Smooth muscle cell of the brain vasculature (primary cell): ENCODE measurements around the gene RNF138.
A peak's percentile ranks its signal among the peaks of the same experiment; 100 is the strongest.
"Not testable (repeated sequence)": the region's sequence is repeated elsewhere in the genome, so short reads cannot be mapped to it uniquely, and the experiment has no call there.

Experiments
- DNase-seq: peaks from one replicate; pipeline ENCODE4 v3.0.0-alpha.2; 2012; ENCODE audit warnings: low read depth, low spot score

Gene RNF138

GRCh38 chr18:32091724-32092421 is at the start of gene RNF138:
RNF138 (plus strand) TSS chr18:32091874; CDS start chr18:32092777, 903 bp downstream.
- DNase-seq = peak; percentile 32

DNA sequence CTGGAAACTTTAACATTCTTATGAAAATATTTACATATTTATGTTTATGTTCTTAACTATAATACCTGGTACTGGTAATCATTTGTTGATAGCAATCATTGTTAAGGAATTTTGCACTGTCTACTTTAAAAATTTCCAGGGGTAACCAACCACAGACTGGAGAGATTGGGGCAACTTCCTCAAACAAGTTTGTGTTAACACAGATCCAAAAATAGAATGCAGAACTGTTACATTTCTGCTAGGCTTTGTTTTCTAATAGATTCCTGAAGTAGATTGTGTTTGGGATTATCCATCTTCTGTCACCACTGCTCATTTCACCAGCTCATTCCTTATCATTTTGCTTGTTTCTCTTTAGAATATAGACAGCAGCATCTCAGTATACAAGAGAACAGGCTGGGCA is 49.3 kb upstream of the RNF138 start:
- no peak for DNase-seq

DNA sequence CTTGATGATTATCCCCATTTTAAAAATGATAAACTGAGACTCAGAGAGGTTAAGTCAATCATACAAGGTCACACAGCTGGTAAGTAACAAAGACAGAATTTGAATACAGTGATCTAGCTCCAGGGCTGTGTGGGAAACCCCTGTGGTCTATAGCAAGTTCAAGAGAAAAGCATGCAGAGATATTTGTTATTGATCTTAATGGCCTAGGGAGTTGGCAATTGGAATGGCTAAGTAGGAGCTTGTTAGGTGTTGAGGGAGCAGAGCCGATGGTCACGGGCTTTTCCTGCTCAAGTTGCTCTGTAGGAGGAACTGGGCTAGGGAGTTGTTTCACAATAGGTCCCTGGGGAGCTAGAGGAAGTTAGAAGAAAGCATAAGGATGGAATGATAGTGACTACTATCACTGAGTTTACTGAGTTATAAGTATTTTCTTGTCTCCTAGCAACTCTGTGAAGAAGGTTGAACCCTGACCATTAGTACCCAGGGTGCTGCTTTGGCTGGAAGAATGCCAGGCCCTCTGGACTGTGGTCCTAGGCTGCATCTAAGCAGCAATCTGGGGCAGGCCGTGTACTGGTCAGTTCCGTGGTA is 43.1 kb upstream of the RNF138 start:
- DNase-seq = peak; percentile 58

DNA sequence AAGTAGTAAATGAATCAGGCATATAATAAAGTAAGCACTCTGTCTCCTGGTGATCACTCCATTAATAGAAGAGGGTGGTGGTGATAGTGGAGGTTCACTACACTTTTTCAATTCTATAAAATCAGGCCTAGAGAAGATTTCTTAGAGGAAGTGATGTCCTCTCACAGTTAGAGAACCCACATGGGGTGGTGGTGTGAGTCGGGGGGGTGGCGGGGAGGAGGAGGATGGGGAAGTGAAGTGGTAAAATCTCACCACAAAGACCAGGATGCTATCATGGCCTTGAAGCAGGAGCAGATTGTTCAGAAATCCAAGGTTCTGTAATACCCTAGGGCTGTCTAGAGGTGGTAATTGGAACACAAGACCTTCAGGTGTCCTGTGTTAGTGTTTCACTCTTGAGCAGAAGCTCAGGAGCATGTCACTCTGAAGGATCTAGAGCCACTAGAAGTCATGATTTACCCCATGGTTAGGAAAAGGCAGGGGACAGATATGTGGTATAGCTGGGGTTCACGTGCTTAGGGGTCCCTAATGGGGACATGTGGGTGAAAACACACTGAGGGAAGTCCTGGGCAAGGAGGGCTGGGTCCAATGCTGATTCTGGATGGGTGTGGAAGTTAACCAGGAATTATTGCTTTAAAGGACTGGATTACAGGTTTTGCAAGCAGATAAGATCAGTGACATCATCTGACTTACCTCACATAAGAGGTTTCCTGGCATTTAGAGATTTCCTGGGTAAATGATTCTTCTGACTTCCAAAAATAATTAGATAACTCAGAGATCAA is 42.1 kb upstream of the RNF138 start:
- DNase-seq = no peak

DNA sequence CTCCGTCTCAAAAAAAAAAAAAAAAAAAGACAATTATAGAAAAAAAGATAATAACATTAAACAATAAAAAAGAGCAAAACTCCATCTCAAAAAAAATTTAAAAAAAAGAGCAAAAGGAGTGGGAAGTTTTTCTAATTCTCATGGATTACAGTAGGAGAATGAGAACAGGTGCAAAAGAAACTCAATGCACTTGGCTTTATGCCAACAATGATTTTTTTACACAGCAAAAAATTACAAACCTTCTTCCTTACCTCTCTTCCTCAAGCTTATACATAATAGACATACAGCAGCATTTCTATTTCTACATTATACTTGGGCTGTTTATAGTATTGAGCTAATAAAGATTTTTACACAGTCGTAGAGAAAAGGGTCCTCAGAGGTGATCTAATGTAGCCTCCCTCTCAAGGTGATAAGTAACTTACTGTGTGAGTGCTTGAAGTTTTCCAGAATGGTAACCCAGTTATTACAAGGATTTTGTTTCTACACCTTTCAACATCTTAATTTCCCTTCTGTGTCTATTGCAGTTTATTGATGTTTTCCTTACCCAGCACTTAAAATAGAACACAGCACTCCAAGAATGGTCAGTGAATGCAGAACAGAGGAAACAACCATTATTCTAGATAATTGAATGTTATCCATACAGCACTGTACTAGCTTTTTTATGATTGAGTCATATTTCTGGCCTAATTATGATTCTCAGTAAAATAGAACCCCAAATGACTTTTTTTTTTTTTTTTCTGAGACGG is 34.9 kb upstream of the RNF138 start:
- DNase-seq = no peak

DNA sequence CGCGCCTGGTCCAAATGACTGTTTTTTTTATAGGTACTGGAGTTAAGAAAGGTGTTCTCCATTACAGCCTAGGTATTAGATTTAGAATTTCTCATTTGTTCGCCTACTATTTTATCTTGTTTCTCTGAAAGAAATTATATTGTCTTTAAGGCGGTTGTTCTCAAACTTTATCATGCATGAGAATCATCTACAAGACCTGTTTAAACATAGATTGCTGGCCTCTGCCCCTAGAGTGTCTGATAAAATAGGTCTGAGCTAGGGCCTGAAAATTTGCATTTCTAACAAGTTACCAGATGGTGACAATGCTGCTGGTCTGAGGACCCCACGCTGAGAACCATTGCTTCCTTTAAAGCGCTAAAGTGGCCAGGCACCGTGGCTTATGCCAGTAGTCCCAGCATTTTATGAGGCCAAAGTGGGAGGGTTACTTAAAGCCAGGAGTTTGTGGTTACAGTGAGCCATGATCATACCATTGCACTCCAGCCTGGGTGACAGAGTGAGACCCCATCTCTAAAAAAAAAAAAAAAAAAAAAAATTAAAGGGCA is 34.0 kb upstream of the RNF138 start:
- no peak for DNase-seq

DNA sequence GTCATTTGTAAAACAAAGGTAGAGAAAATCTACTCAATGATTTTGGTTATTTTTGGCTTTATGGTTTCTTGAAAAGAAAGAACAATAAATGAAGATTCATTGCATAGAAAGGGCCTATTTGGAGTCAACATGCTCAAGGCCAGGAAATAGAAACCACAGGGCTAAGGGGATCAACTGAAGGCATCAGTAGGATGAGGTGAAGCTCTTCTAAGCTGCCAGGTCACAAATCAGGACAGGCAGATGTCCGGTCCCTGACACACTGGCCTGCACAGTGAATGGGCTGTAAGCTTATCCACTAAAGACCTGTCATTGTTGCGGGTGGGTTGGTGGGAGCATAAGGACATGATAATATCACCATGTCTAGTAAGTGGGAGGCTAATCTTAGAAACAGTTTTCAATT is 31.6 kb upstream of the RNF138 start:
- no peak for DNase-seq

GRCh38 chr18:32067375-32068167 is 24.1 kb upstream of the RNF138 start:
- no peak for DNase-seq

GRCh38 chr18:32072321-32072720 is 19.4 kb upstream of the RNF138 start:
- DNase-seq = no peak

DNA sequence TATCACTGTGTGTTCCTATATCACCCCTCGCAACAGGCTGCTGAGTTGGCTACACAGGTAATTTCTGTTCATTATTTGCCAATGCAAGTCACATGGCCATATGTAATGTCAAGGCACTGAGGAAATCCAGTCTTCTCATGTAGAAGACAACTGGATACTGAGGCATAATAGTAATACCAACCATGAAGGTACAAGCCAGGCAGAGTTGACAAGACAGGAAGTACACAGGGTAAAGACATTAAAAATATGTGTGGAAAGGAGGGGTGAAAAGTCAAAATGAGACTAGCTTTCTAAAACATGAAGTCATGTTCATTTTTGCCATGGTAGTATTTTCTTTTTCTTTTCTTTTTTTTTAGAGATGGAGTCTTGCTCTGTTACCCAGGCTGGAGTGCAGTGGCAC is 17.5 kb upstream of the RNF138 start:
- no peak for DNase-seq

DNA sequence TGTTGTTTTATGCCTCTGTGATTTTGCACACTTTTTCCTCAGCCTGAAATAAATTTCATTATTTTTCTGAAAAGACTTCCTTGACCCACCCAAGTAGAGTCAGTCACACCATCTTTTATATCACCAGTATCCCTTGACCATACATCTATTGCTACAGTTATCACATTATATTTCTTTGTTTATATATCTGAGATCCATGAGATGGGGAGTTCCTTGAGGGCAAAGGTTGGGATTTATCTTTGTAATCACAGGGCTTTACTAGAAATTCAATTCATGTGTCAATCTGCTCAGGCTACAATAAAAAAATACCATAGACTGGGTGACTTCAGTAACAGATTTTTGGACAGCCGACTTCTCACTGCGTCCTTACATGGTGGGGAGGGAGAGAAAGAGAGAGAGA is 12.8 kb upstream of the RNF138 start:
- no peak for DNase-seq

DNA sequence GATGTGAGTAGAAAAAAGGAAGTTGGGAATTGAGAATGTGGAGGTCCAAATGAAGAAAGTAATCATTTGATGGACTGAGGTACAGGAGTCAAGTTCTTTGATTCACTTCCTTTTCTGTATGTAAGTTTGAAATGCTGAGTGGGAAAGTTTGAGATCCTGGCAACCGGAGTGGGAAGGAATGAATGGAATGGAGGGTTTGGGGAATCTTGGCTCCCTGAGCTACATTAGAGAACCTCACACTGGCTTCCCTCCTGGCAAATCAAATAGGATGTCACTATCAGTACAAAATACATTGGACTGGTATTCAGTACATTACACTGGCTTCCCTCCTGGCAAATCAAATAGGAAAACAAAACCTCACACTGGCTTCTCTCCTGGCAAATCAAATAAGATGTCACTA is 9.8 kb upstream of the RNF138 start:
- no peak for DNase-seq

GRCh38 chr18:32083781-32084180 is 7.9 kb upstream of the RNF138 start:
- no peak for DNase-seq

- no peak for DNase-seq
These were observed 4.8 kb upstream of the RNF138 start for GRCh38 chr18:32086881-32087280.

- not testable (repeated sequence) for DNase-seq
These were observed 843 bp upstream of the RNF138 start for GRCh38 chr18:32090831-32091230.

DNA sequence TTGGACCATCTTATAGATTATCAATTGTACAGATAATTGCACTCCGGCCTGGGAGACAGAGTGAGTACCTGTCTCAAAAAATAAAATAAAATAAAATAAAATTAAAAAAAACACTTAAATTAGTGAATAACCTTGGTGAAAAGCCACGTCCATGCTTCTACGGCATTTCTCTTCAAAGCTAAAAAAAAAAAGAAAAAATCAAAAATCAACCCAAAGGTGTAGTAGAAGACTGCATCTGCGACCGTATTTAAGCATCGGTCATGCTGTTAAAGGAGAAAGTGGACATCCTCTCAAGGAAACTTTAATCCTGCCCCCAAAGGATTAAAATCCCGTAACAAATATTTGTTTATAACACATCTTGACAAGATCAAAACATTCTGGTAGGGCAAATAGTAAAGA is 350 bp upstream of the RNF138 start:
- DNase-seq = no peak

GRCh38 chr18:32092422-32093101 is 888 bp downstream of the RNF138 start:
- DNase-seq = peak; percentile 90

- DNase-seq = peak; percentile 17
These were observed 1.4 kb downstream of the RNF138 start for GRCh38 chr18:32093102-32093511.

DNA sequence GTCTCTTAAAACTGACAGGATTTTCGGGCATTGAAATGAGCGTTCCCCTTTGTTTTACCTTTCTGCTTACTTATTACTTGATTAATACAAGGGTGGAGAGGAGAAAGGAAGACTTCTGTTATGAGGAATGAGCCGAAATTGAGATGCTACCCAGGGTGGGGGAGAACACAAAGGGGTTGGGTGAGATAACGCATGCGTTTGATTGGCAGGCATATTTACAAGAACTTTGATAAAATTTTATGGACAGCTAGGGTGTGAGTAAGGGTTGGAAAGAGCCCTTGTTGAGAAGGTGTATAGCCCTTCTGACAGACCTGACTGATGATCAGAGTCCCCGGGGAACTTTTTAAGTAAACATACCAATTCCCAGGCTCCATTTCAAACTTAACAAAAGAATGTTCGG is 1.8 kb downstream of the RNF138 start:
- DNase-seq = no peak

DNA sequence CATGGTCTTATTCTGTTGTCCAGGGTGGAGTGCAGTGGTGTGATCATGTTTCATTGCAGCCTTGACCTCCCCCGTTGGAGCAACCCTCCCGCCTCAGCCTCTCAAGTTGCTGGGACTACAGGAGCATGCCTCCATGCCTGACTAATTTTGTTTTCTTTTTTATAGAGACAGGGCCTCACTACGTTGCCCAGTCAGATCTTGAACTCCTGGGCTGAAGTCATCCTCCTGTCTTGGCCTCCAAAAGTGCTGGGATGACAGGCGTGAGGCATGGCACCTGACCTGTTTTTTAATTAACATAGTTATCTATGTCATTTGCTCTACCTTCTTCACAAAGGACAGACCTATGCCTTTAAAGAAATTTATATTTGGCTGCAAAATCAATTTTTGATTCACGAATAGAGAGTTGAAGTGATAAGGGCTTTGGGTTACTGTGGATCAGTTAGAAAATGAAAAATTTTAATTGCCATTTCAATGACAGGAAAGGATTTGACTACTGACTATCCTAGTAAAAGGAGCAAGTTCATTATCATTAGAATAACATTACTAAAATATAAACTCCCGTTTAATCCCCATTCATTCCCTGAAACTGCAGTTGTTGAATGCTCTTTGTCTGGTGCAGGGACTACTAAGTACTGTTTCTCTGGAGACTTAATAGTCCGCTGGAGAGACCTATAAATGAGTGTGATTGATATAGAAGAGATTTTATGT is 3.7 kb downstream of the RNF138 start:
- DNase-seq = no peak
